HG03571 (cell line): ENCODE results near the gene ADAM23.

Source experiments
- ATAC-seq: cut with Tn5 transposase; IDR thresholded peaks from one replicate; pipeline ENCODE4 v1.9.1; 2021; ENCODE audit not compliant: unreplicated experiment

Gene ADAM23

DNA sequence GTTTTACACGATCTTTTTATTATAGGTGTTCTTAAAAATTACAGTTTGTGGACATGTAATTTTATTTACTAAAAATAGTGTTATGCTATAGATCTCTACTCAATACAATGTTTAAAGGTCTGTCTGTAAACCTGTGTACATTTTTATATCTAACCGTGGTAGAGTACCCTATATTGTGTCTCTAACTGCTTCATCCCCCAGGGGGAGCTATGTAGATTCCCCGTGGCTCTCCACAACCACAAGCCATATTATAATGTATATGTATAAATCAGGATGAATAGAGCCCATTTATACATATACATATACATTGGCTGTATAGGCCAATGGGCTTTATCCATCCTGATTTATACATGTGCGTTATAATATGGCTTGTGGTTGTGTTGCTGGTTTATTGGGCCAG lies 59.4 kb downstream of the ADAM23 start:
- ATAC-seq: no peak

DNA sequence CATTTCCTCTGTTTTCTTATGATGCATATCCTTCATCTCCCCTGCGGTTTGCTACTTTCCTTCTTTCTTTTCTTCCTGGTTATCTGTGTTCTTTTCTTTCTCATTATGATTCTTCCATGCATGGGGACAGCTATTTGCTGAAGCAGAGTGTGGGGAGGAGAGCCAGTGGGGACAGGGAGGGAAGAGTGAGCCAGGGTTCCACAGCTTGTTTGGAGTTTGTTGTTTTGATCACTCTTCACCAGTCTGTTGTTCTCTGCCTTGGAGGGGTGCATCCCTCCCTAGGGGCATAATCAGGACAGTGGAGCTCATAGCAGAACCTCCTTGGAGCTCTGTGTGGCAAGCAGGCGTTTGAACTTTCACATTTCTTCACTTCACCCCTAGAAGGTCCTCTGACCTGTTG lies 68.0 kb downstream of the ADAM23 start:
- ATAC-seq: no peak

DNA sequence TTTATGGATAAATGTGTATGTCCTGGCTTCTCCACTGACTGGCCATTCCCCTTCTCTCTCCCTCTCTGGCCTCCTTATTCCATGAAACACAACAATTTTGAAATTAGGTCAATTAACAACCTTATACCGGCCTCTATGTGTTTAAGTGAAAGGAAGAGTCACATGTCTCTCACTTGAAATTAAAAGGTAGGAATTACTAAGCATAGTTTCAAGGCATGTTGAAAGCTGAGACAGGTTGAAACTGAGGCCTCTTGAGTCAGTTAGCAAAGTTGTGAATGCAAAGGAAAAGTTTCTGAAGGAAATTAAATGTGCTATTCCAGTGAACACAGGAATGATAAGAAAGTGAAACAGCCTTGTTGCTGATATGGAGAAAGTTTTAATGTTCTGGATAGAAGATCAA lies 69.7 kb downstream of the ADAM23 start:
- ATAC-seq: no peak

DNA sequence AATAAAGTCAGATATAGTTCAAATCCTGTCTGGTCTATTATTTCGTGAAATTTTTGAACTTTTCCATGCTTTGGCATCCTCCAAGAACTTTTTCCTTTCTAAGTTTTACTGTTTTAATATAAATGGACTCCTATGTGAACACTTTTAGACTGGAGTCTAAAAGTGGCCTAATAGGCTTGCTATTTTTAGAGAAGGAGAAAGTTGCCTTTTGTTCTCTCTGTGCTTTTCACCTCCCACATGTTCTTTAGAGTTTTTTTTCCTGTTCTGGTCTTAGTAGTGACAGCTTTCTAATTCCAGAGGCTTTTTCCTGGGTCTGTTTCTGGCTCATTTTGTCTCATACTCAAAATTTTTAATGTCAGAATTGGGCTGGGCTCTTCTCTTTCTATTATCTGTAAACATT lies 72.2 kb downstream of the ADAM23 start:
- no peak for ATAC-seq

DNA sequence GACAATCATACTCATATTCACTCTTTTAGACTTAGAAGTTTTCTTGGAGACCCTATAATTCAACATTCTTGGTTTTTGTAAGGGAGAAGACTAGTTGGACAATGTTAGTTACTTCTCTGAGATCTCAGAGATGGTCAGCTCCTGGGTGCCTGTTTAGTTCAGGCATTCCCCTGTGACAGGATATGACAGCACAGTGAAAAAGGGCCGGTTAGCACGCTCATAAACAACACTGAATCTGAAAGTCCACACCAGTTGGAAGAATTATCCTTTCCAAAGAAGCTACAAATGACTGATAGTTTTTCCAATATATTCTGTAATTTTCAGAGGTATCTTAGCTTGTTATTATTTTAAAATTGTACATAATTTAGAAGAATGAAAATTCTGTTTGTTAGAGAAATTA lies 75.7 kb downstream of the ADAM23 start:
- no peak for ATAC-seq

DNA sequence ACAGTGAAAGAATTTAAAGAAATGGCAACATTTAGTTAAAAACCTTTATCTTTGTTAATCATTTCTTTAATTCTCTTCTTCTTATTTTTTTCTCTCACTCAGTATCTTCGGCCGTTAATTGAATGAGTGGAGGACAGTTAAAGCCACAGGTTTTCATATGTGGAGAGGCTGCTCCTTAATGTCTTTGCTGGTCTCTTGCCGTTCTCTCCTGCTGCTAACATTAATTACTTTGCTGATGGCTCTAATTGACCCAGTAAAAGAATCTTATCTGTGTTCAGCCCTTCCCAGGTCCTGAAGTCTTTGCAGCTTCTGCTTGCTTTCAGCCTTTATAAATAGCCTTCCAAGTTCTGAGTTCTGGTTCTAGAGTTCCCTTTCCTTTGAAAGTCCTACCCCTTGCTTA lies 77.1 kb downstream of the ADAM23 start:
- no peak for ATAC-seq

DNA sequence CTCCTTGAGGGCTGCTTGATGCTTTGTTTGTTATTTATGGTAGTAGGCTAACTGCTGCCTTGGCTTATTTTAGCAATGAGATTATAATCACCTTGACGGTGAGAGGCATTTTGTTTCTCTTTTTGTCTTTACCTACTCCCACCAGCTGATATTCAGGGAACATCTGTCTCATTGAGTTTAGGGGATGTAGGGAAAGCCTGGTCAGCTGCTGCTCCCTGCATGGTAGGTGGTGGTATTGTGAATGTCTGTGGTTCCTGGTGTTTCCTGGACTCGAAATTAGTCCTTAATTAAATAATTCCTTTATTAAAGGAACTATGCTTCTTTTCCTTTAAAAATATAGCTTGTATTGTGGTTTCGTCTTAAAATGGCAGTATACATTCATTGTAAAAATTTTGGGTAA lies 77.8 kb downstream of the ADAM23 start:
- ATAC-seq: no peak

DNA sequence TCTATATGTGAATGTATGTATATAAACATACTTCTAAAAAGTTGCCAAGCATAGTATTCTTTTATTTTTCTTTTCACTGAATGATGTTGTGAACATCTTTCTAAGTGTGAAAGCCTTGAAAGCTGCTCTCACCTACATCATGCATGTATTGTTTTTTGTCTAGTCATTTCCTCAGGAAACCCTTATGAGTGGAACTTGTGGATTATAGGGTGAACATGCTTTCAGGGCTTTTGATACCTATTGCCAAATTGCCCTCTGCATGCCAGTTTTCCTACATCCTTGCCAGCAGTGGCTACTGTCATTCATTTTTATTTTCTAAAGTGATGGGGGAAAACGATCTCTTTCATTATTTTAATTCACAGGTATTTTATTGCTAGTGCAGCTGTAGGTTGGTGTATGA lies 78.3 kb downstream of the ADAM23 start:
- ATAC-seq: no peak

DNA sequence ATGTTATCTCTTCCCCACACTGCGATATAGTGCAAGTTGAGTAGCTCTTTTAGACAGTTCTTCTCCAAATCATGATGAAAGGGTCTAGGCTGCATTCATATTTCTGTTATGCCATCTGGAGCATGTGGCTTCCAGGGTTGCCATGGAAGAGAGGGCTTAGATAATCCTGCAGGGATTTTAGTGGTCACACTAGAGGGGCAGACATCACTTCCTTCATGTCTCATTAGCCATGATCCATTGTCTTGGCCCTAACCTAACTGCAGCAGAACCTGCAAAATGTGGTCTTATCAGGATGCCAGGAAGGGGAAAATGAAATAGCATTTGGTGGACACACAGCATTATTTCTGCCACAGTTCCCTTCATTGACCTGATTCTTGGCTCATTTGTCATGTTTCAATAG lies 83.1 kb downstream of the ADAM23 start:
- ATAC-seq: no peak

DNA sequence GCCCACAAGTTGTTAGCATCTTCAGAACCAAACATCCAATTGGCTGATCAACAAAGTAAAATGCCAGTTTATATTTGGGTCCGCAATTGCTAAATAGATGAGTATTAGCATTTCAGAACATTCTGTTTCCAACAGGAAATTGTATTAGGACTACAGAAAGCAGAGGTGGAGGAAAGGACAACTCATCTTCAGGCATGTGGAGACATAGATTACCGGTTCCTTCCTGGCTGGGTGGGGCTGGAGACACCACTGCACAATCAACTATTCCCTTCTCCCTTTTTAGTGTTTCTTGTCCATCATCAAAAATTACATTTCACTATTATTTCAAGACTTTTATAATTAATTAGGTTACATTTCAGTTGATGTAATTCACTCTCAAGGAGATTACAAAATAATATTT lies 83.8 kb downstream of the ADAM23 start:
- no peak for ATAC-seq

DNA sequence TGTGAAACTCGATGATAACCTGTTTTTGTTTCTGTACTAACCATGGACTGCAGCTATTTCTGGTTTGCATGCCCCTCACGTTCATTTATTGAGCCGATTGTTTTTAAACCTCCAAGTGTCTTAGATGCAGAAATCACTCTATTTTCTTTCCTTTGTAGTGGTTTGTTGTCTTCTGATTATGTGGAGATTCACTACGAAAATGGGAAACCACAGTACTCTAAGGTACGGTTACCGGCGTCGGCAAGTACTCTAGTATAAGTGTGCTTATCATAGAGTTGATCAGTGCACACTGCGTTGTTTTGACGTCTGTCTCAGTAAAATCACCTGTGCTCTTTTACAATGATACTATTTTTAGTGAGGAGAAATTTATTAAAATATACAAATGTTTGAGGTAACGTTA lies 87.4 kb downstream of the ADAM23 start:
- ATAC-seq: no peak

DNA sequence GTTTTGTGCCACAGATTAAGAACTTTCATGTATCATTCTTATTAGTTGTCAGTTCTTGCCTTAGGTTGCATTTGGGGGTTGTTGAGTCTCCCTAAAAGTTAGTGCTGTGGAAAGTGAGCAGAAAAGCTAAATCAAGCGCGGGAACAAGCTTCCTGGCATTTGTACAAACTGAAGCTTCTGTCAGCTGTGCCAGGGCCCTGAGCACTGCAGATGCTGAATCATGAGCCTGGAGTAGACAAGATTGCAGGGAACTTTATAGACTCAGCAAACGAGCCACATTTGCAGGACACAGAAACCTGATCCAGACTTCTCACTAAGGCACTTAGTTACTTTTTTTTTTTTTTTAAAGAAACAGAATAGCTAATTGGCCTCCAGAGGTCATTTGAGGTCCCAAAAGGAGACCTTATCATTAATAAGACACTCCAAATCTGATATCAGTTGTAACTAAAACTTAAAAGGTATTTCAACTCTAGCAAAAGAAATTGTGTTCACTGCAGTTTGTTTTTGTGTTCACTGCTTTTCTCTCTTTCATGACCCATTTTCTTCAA lies 88.7 kb downstream of the ADAM23 start:
- no peak for ATAC-seq

DNA sequence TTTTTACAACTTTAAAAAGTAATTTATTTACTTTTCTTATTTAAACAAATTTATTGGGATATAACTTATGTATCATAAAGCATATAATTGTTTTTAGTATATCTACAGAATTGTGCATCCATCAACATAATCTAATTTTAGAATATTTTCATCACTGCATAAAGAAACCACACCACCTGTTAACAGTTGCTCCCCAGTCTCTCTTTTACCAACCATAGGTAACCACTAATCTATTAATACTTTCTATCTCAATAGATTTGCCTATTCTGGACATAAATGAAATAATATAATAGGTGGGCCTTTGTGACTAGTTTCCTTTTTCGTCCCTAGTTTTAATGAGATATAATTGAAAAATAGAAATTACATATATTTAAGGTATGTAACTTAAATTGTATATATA lies 90.6 kb downstream of the ADAM23 start:
- ATAC-seq: no peak

DNA sequence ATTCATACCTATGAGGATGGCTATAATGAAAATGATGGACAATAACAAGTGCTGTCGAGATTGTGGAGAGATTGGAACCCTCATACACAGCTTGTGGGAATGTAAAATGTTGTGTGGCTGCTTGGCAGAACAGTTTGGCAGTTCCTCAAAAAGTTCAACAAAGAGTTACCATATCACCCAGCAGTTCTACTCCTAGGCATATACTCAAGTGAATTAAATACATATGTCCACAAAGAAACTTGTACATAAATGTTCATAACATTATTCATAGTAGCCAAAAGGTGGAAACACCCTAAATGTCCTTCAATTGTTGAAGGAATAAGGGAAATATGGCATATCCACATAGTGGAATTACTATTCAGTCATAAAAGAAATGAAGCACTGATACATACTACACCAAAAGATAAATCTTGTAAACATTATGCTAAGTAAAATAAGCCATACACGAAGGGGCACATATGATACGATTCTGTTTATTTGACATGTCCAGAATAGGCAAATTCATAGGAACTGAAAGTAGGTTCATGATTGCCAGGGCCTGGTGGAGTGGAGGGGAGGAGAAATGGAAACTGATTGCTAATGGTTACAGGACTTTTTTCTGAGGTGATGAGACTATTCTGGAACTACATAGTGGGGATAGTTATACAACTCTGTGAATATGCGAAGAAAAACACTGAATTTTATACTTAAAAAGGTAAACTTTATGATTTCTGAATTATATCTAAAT lies 92.1 kb downstream of the ADAM23 start:
- no peak for ATAC-seq

DNA sequence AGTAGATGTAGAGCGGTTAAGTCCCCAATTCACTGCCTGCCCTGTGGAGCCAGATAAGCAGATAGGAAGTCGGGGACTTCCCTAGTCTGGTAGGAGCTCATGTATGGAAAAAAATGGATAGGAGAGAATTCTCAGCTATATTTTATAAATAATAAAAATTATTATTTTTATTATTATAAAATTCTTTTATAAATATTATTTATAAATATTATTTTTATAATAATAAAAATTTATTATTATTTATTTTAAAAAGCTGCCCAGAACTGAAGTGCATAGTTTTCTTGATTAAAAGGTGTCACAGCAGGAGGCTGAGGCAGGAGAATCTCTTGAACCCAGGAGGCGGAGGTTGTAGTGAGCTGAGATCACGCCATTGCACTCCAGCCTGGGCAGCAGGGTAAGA lies 97.4 kb downstream of the ADAM23 start:
- no peak for ATAC-seq

DNA sequence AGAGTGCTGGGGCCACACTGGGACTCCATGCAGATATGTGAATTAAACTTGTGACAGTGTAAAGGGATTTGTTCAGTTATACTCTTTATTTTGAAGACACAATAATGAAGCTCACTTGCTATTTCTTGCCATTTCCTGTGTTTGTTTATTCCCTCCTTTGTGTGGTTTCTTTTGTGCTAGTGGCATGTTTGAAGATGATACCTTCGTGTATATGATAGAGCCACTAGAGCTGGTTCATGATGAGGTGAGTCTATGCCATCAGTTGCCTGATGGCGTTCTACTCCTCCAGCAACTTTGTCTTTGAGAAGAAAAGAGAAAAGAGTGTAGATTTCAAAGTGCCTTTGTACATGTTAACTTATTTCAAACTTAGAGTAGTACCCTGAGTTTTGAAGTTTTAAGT lies 99.7 kb downstream of the ADAM23 start:
- no peak for ATAC-seq

DNA sequence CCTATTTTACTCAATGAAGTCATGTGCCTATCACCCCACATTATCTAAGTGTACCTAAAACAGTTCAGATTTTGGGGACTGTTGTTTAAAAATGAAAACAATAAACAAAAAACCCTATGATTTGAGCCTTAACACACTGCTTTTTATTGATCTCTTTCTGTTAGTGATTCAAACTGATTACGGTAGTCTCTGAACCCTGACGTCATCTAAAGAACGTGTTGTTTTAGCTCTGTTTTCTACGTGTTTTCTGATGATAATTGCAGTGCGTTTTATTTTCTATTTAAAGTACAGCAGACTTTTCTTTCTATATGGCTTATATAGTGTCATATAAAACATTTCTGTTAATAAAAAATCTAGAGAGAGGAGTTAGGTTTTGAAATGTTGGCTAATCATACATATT lies 105.1 kb downstream of the ADAM23 start:
- no peak for ATAC-seq

DNA sequence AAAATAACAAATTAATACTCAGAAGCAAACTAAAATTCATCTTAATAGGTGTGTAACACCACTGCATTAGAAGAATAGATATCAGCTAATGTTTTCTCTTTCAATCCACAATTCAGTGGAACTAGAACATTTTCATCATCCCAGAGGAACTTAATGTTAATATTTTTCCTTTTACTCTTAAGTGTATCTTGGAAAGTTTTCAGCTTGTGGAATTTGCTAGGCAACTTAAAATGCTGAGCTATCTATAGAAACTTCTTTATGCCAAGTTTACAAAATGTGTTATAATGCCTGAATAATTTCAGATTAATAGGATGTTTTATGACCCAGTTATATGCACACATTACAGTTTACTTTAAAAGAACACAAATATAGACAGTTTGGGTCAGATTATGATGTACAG lies 112.4 kb downstream of the ADAM23 start:
- ATAC-seq: no peak

DNA sequence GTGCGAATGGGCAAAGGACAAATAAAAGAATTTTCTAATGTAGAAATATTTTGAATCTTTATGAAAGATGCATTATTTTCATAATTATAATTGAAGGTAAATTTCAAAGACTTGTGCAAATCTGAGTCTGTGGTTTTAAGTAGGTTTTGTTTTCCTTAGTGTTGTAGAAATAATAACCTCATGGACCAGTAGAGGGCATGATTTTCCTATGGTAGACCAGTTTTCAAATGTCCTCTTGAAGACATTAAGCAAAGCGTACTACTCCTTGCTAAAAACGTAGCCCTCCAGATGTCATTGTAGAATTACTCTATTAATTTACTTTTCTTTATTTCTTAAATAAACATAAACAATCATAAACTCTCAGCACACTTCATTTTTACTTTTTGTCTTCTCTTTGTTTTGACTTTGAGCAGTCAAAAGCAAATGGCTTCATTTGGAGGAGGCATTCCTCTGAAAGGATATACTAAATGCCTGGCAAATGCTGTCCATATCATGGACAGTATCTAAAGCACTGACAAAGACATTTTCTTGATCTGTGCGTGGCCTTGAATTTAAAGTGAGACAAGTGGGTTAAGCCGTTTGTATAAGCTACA lies 113.1 kb downstream of the ADAM23 start:
- ATAC-seq: peak; percentile 49

DNA sequence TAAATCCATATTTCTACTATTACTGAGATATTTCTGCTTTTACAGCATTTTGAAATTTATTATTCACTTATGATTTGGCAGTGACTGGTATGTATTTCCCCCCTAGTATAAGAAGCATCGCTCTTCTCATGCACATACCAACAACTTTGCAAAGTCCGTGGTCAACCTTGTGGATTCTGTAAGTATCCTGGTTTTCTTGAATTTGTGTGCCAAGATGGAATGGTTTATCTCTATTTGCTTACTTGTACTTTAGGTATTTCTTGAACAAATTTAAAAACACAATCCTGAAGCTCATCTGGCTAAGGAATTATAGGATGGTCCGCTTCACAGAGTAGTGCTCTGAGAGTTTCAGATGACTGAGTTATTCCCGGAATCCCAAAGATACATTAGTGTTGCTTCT lies 114.0 kb downstream of the ADAM23 start:
- ATAC-seq: no peak

DNA sequence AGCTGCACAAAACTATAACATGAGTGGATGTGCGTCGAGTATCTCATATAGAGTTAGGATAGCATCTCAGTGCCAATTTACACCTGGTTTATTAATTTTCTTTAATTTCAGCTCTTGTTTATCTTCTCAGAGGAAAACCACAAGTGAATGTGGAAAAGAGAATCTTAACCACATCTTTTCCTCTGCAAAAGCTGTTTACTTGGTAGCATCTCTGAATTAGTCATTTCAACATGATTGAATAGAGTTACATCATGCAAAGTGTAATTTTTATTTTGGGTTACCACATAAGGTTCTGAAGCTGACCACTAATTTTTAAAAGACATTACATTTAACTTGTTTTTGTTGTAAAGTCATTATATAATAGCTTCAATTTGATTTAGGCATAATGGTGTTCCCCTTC lies 115.2 kb downstream of the ADAM23 start:
- ATAC-seq: no peak

DNA sequence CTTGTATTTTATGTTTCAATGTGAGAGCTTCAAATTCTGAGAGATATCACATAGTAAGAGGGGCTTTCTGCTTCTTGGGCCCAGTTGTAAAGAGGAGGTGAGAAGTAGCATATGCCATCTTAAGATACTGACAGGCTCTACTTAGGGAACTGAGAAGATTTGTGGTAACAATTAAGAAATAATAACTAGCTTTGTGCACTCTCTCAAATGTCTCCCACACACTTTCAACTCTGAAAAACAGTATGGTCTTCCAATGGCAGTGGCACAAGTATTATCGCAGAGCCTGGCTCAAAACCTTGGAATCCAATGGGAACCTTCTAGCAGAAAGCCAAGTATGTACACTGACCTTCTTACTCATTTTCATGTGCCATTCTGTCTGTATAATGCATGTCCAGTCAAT lies 118.6 kb downstream of the ADAM23 start:
- no peak for ATAC-seq

DNA sequence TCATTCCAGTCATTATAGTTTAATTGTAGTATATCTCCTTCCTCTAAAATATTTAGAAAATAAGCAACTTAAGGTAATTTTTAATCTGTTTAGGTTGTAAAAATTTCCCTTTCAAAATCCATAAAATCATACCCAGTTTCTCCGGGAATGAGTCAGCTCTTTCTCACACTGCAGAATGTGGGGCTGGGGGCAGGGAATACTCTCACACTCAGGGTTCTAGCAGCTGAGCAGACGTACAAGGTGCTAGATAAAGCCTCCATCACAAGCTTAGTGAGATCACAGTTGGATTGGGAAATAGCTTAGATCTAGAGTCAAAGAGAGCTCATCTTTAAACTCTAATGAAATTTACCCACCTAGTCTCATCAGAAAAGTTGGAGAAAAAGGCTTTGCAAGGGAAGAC lies 119.0 kb downstream of the ADAM23 start:
- ATAC-seq: no peak
